LoVo (cell line): ENCODE data around the gene TADA1.

Experiments used
- DNase-seq: peaks from one replicate; pipeline ENCODE4 v3.0.0-alpha.2; 2016; ENCODE audit warnings: low spot score

Gene TADA1

GRCh38 chr1:166875734-166876539 is at the start of gene TADA1:
TSS of gene TADA1 (minus strand) at chr1:166876264. CDS start at chr1:166876233, 31 bp downstream.
- peak; percentile 98 for DNase-seq

- DNase-seq = no peak
Observed at GRCh38 chr1:166924823-166925541, 48.9 kb upstream of the TADA1 start.

GRCh38 chr1:166920561-166921475 is 44.8 kb upstream of the TADA1 start:
- no peak for DNase-seq

- DNase-seq = no peak
Observed at GRCh38 chr1:166918956-166919316, 42.9 kb upstream of the TADA1 start.

- no peak for DNase-seq
Observed at GRCh38 chr1:166918088-166918955, 42.3 kb upstream of the TADA1 start.

GRCh38 chr1:166915941-166916340 is 39.9 kb upstream of the TADA1 start:
- no peak for DNase-seq

- no peak for DNase-seq
Observed at GRCh38 chr1:166915042-166915441, 39.0 kb upstream of the TADA1 start.

GRCh38 chr1:166914111-166914510 is 38.0 kb upstream of the TADA1 start:
- no peak for DNase-seq

GRCh38 chr1:166911624-166912023 is 35.6 kb upstream of the TADA1 start:
- DNase-seq = no peak

- peak; percentile 95 for DNase-seq
Observed at GRCh38 chr1:166910396-166910994, 34.4 kb upstream of the TADA1 start.

GRCh38 chr1:166908942-166909341 is 32.9 kb upstream of the TADA1 start:
- DNase-seq = no peak

- DNase-seq = no peak
Observed at GRCh38 chr1:166907763-166908162, 31.7 kb upstream of the TADA1 start.

- no peak for DNase-seq
Observed at GRCh38 chr1:166907051-166907450, 31.0 kb upstream of the TADA1 start.

GRCh38 chr1:166906647-166907046 is 30.6 kb upstream of the TADA1 start:
- no peak for DNase-seq

GRCh38 chr1:166905900-166906299 is 29.8 kb upstream of the TADA1 start:
- peak; percentile 25 for DNase-seq

- DNase-seq = no peak
Observed at GRCh38 chr1:166905136-166905535, 29.1 kb upstream of the TADA1 start.

GRCh38 chr1:166903232-166903631 is 27.2 kb upstream of the TADA1 start:
- DNase-seq = no peak

- DNase-seq = peak; percentile 16
Observed at GRCh38 chr1:166902279-166902678, 26.2 kb upstream of the TADA1 start.

GRCh38 chr1:166900987-166901386 is 24.9 kb upstream of the TADA1 start:
- DNase-seq = no peak

GRCh38 chr1:166899769-166900168 is 23.7 kb upstream of the TADA1 start:
- DNase-seq = no peak

GRCh38 chr1:166895766-166896165 is 19.7 kb upstream of the TADA1 start:
- DNase-seq = no peak
